Measurements from ENCODE around the gene USP47. TPM values are rescaled to one million over a fixed set of nuclear protein-coding genes. Genes with fewer than 3 reads are reported as not detected.

Gene USP47
- total RNA-seq, 1 donor from 2014 or later, result 53.7 TPM

DNA sequence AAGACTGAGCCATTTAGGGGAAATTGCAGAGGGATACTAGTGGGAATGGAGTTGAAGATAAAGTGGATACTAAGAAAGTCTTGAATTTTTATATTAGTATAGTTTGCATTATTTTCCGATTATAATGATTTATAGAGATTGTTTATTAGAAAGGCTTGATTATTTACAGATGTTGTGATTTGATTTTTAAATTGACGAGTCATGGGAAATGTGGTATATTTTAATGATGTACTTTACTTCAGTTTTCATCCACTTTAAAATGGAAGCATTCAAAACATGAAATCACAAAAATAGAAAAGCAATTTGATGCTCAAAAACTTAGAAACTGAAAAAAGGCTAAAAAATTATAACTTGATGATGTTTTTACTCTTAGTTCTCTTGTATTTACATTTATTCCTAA lies 21.2 kb downstream of the USP47 start:
- intact Hi-C loops (cut with micrococcal nuclease), result no loop called here
- no peak for DNase-seq
- H3K27me3 ChIP-seq (ENCODE audit: low read depth), result no peaks in the 10 kb centered on the region
- no peak overlapping the region for H3K4me3 ChIP-seq
- H3K4me1 ChIP-seq, result peaks cover 71% of the 10 kb centered on the region
- H3K27ac ChIP-seq (replicated peaks), result no peak overlapping the region
- peaks cover 22% of the 10 kb centered on the region for H3K9me3 ChIP-seq (replicated peaks)
- no peak for TF ChIP-seq CTCF (IDR thresholded peaks at IDR 0.05; ENCODE audit: borderline replicate concordance)
- H3K36me3 ChIP-seq, result no peaks in the 10 kb centered on the region

DNA sequence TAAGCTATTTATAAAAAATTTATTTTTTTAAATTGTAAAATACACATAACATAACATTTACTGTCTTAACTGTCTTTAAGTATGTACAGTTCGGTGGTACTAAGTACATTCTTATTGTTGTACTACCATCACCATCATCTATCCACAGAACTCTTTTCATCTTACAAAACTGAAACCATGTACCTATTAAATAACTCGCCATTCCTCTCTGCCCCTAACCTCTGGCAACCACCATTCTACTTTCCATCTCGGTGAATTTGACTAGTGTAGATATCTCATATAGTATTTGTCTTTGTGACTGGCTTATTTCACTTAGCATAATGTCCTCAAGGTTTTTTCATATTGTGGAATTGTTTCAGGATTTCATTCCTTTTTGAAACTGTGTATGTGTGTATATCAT lies 22.6 kb downstream of the USP47 start:
- H3K36me3 ChIP-seq, result no peaks in the 10 kb centered on the region
- DNase-seq, result no peak
- no peak overlapping the region for H3K27ac ChIP-seq (replicated peaks)
- H3K9me3 ChIP-seq (replicated peaks), result peaks cover 22% of the 10 kb centered on the region
- no peak for TF ChIP-seq CTCF (IDR thresholded peaks at IDR 0.05; ENCODE audit: borderline replicate concordance)
- peaks cover 58% of the 10 kb centered on the region for H3K4me1 ChIP-seq
- no peak overlapping the region for H3K4me3 ChIP-seq
- no peaks in the 10 kb centered on the region for H3K27me3 ChIP-seq (ENCODE audit: low read depth)
- intact Hi-C loops (cut with micrococcal nuclease), result no loop called here

DNA sequence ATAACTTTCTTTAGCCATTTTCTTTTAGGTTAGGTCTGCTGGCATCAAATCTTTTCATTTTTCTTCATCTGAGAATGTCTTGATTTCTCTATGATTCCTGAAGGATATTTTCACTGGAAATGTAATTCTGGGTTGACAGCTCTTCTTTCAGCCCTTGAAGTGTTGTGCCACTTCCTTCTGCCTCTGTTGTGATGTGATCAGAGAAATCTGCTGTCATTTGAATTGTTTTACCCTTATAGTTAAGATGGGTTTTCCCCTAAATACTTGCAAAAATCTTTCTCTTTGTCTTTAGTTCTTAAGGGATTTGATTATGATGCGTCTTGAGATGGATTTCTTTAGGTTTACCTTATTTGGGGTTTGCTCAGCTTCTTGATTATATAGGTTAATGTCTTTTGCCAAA lies 23.0 kb downstream of the USP47 start:
- H3K27ac ChIP-seq (replicated peaks), result no peak overlapping the region
- H3K4me1 ChIP-seq, result peaks cover 58% of the 10 kb centered on the region
- no peak for DNase-seq
- intact Hi-C loops (cut with micrococcal nuclease), result no loop called here
- H3K36me3 ChIP-seq, result no peaks in the 10 kb centered on the region
- H3K9me3 ChIP-seq (replicated peaks), result peaks cover 22% of the 10 kb centered on the region
- TF ChIP-seq CTCF (IDR thresholded peaks at IDR 0.05; ENCODE audit: borderline replicate concordance), result no peak
- H3K4me3 ChIP-seq, result no peak overlapping the region
- no peaks in the 10 kb centered on the region for H3K27me3 ChIP-seq (ENCODE audit: low read depth)

GRCh38 chr11:11865449-11865848 lies 23.7 kb downstream of the USP47 start:
- H3K27ac ChIP-seq (replicated peaks), result no peak overlapping the region
- peaks cover 58% of the 10 kb centered on the region for H3K4me1 ChIP-seq
- no peak overlapping the region for H3K4me3 ChIP-seq
- intact Hi-C loops (cut with micrococcal nuclease), result no loop called here
- TF ChIP-seq CTCF (IDR thresholded peaks at IDR 0.05; ENCODE audit: borderline replicate concordance), result no peak
- no peaks in the 10 kb centered on the region for H3K27me3 ChIP-seq (ENCODE audit: low read depth)
- H3K9me3 ChIP-seq (replicated peaks), result peaks cover 22% of the 10 kb centered on the region
- H3K36me3 ChIP-seq, result no peaks in the 10 kb centered on the region
- DNase-seq, result no peak

DNA sequence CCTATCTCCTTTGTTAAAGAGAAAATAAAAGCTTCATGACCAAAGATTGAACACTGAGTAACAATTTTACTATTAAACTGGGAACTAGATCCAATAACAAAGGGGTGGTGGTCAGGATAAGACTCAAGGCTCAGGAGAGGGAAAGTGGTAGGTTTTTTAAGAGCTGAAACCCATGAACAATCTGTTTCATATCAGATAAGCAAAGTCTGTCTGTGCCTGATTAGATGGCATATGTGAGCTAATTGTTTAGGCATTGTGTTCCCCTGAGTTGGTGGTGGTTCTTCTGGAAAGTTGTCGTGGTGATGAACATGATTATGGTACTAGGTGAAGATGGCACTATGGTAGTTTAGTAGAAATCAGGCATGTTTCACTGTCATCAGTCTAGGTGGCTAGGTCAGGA lies 24.4 kb downstream of the USP47 start:
- TF ChIP-seq CTCF (IDR thresholded peaks at IDR 0.05; ENCODE audit: borderline replicate concordance), result no peak
- peaks cover 58% of the 10 kb centered on the region for H3K4me1 ChIP-seq

DNA sequence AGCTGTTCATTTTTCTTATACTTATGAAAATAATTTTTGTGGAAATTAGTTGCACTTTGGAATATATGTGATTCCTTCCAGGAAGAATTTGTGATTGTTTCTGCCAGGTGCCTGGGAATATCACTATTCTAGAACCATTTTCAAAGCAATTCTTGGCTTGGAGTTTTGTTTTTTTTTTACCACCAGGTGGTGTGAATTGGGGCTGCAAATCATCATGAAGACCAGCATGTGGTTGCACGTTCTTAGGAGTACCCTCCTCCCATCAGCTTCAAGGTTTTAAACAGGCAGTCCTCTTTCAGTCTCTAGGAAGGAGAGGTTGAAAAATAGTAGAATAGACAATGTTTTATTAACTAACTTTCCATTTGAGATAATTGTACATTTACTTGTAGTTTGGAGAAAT lies 25.9 kb downstream of the USP47 start:
- H3K4me3 ChIP-seq, result no peak overlapping the region
- peaks cover 58% of the 10 kb centered on the region for H3K4me1 ChIP-seq
- no peak for TF ChIP-seq CTCF (IDR thresholded peaks at IDR 0.05; ENCODE audit: borderline replicate concordance)
- H3K9me3 ChIP-seq (replicated peaks), result peaks cover 22% of the 10 kb centered on the region
- intact Hi-C loops (cut with micrococcal nuclease), result no loop called here
- H3K27ac ChIP-seq (replicated peaks), result no peak overlapping the region
- H3K36me3 ChIP-seq, result no peaks in the 10 kb centered on the region
- no peak for DNase-seq
- H3K27me3 ChIP-seq (ENCODE audit: low read depth), result no peaks in the 10 kb centered on the region

More for the DNA sequence above, 24.4 kb downstream of the USP47 start:
- no peaks in the 10 kb centered on the region for H3K27me3 ChIP-seq (ENCODE audit: low read depth)
- no peak for DNase-seq
- H3K27ac ChIP-seq (replicated peaks), result no peak overlapping the region
- intact Hi-C loops (cut with micrococcal nuclease), result no loop called here
- no peaks in the 10 kb centered on the region for H3K36me3 ChIP-seq
- peaks cover 22% of the 10 kb centered on the region for H3K9me3 ChIP-seq (replicated peaks)
- H3K4me3 ChIP-seq, result no peak overlapping the region
